K562 (cell line): ENCODE results near the gene ADIPOR2. TPM values are rescaled to one million over a fixed set of nuclear protein-coding genes. Genes with fewer than 3 reads are reported as not detected.

Source experiments
- ATAC-seq: fragments of 200-7000 bp; cut with Tn5 transposase; 3 replicates; pipeline ENCODE4 v1.9.1; 2020; ENCODE audit warnings: moderate library complexity
- BruUV-seq: library from RNA; stranded (reverse); fragments of 400-500 nt; replicated peaks from 2 replicates; lab custom pipeline; 2021; lab: Mats Ljungman, UMichigan
- CTCF ChIA-PET: fragments of 300-600 bp; formaldehyde crosslinking; extraction: SDS; loops from one replicate; lab custom pipeline; 2021; ENCODE audit warnings: low intra/inter-chr PET ratio; lab: Yijun Ruan, JAX
- POLR2A ChIA-PET: fragments of 300-600, 350-650 bp; sonication (Branson Sonifier 250); formaldehyde crosslinking; extraction: SDS; loops from one replicate; lab custom pipeline; 2021; ENCODE audit warnings: antibody characterized with exemption, inconsistent platforms; lab: Yijun Ruan, JAX
- DNase-seq, 4 experiments: peaks; one replicate each; pipeline versions ENCODE4 v3.0.0 to v3.0.0-alpha.2; 2011 to 2018; ENCODE audit warnings: low spot score in 3 of 4, mixed read lengths in 3 of 4; ENCODE audit errors: extremely low read depth in 1 of 4
- FAIRE-seq: peaks from 2 replicates; lab custom pipeline; 2011; peaks lifted over from hg19 to GRCh38; lab: Jason Lieb, UNC
- H2AFZ ChIP-seq: 2 replicates; pipeline ENCODE4 v1.6.0; 2011; ENCODE audit warnings: low read depth, low read length, control low read depth, inconsistent platforms
- H3K27ac ChIP-seq: fragments of 200-600 bp; 3 replicates; pipeline ENCODE4 v1.8.0; 2011; ENCODE audit warnings: low read depth, mild to moderate bottlenecking, control low read depth, inconsistent platforms, low read length, moderate library complexity, mixed read lengths; ENCODE audit errors: extremely low read depth
- H3K27me3 ChIP-seq, 2 experiments: fragments of 300-600 bp in 1 of 2; 2 replicates in 1 of 2; 3 replicates in 1 of 2; pipeline versions ENCODE4 v1.6.0 to v1.8.0; 2011; ENCODE audit warnings: inconsistent platforms in 2 of 2, low read length in 2 of 2, mild to moderate bottlenecking in 1 of 2, mixed read lengths in 1 of 2, moderate library complexity in 1 of 2; ENCODE audit not compliant: control insufficient read depth in 2 of 2, insufficient read depth in 2 of 2
- H3K36me3 ChIP-seq: fragments of 300-600 bp; 3 replicates; pipeline ENCODE4 v1.8.0; 2011; ENCODE audit warnings: mild to moderate bottlenecking, low read length, inconsistent platforms; ENCODE audit not compliant: control insufficient read depth, insufficient read depth
- H3K4me1 ChIP-seq, 2 experiments: fragments of 200-600 bp in 1 of 2; replicated peaks in 1 of 2; 2 replicates in 1 of 2; 3 replicates in 1 of 2; pipeline versions ENCODE4 v1.5.1 to v1.8.0; 2011; ENCODE audit warnings: inconsistent platforms in 2 of 2, low read length in 2 of 2, mild to moderate bottlenecking in 1 of 2, mixed read lengths in 1 of 2, moderate library complexity in 1 of 2; ENCODE audit not compliant: control insufficient read depth in 2 of 2, insufficient read depth in 2 of 2
- H3K4me2 ChIP-seq: 2 replicates; pipeline ENCODE4 v1.6.1; 2011; ENCODE audit warnings: low read length, control low read depth, inconsistent platforms, mixed read lengths; ENCODE audit not compliant: insufficient read depth
- H3K4me3 ChIP-seq: fragments of 200-600 bp; sonication (generic), shearing (Covaris generic); 2 replicates; pipeline ENCODE4 v1.5.1; 2016; ENCODE audit warnings: control low read depth, inconsistent platforms
- H3K79me2 ChIP-seq: fragments of 200-600 bp; 3 replicates; pipeline ENCODE4 v1.8.0; 2011; ENCODE audit warnings: low read length, inconsistent platforms; ENCODE audit not compliant: control insufficient read depth, insufficient read depth
- H3K9ac ChIP-seq, 2 experiments: 2 replicates each; pipeline versions ENCODE4 v1.6.0 to v1.6.1; 2011; ENCODE audit warnings: low read depth in 2 of 2, low read length in 2 of 2, control low read depth in 1 of 2, inconsistent platforms in 1 of 2, mild to moderate bottlenecking in 1 of 2, mixed read lengths in 1 of 2; ENCODE audit not compliant: insufficient read depth in 1 of 2
- H3K9me1 ChIP-seq: one replicate; pipeline ENCODE4 v1.6.0; 2011; ENCODE audit warnings: inconsistent platforms, mild to moderate bottlenecking, low read length, moderate library complexity; ENCODE audit not compliant: control insufficient read depth, insufficient read depth
- H3K9me3 ChIP-seq: replicated peaks from 2 replicates; pipeline ENCODE4 v1.5.1; 2011; ENCODE audit warnings: low read depth, low read length, inconsistent platforms; ENCODE audit not compliant: control insufficient read depth, insufficient read depth
- H4K20me1 ChIP-seq: replicated peaks from 2 replicates; pipeline ENCODE4 v1.6.1; 2011; ENCODE audit warnings: low read length, inconsistent platforms, mixed read lengths; ENCODE audit not compliant: control insufficient read depth, insufficient read depth
- CREBBP ChIP-seq: IDR thresholded peaks from one replicate; pipeline ENCODE4 v1.6.1; 2012; ENCODE audit warnings: low read depth, mild to moderate bottlenecking, control low read depth, inconsistent platforms, low read length
- FOSL1 ChIP-seq: fragments of 200-800 bp; sonication (Bioruptor generic); conservative IDR thresholded peaks from 2 replicates; pipeline ENCODE4 v1.6.1; 2016; ENCODE audit warnings: missing genetic modification characterization, missing compliant biosample characterization
- HMBOX1 ChIP-seq: sonication (generic); IDR thresholded peaks from 2 replicates; pipeline ENCODE4 v1.6.1; 2016
- NR3C1 ChIP-seq: sonication (generic); formaldehyde crosslinking; IDR thresholded peaks from 2 replicates; pipeline ENCODE4 v1.8.1; 2022; ENCODE audit warnings: missing genetic modification reagents
- SETDB1 ChIP-seq: IDR thresholded peaks from one replicate; pipeline ENCODE4 v1.6.1; 2012; ENCODE audit warnings: low read length, control low read depth, inconsistent platforms
- THRA ChIP-seq: fragments of 450-650 bp; IDR thresholded peaks from 2 replicates; pipeline ENCODE4 v1.6.1; 2017; ENCODE audit warnings: mild to moderate bottlenecking, moderate library complexity
- TRIM28 ChIP-seq: fragments of 450-650 bp; IDR thresholded peaks from 2 replicates; pipeline ENCODE4 v1.6.1; 2017
- WGBS: fragments of 100-300 bp; shearing (Covaris generic); methylation state at CpG from one replicate; pipeline ENCODE4 v1.1.6; 2016; ENCODE audit warnings: low coverage, mixed read lengths; ENCODE audit not compliant: insufficient coverage; ENCODE audit errors: missing lambda C conversion rate; 5-methylcytosine and 5-hydroxymethylcytosine counted together
- in situ Hi-C: fragments of 300-500 bp; cut with MboI; formaldehyde crosslinking; loops from 4 replicates; pipeline ENCODE4 v1.15.0; 2018; ENCODE audit warnings: inconsistent platforms, mixed read lengths
- intact Hi-C: fragments of 100-400 bp; cut with micrococcal nuclease; formaldehyde crosslinking; loops from 2 replicates; pipeline ENCODE4 v1.14.2; 2022
- polyA plus RNA-seq, 8 experiments: library from polyadenylated mRNA; depleted of rRNA in 4 of 8; stranded (reverse) in 5 of 8; unstranded in 3 of 8; fragments of >200 nt; fragmentation: Nextera tagmentation in 2 of 8; fragmentation: Illumina TruSeq in 1 of 8; extraction: Ambion mirVana in 2 of 8; extraction: Trizol in 1 of 8; gene quantifications; 2 replicates each; pipeline versions ENCODE4 v1.2.1 to v1.2.3, GENCODE V29; 2011 to 2014; ENCODE audit warnings: inconsistent platforms in 1 of 8, missing spikeins in 1 of 8
- total RNA-seq, 7 experiments: library from RNA; depleted of rRNA in 6 of 7; stranded (reverse); fragments of >200 nt in 6 of 7; fragmentation: Illumina TruSeq in 2 of 7; extraction: Trizol in 2 of 7; gene quantifications; 2 replicates each; pipeline versions ENCODE4 v1.2.1 to v1.2.3, GENCODE V29; 2011 to 2021; ENCODE audit warnings: low replicate concordance in 1 of 7

Gene ADIPOR2
- total and polyA plus RNA-seq, 9 of the 15 experiments (the other 6 are each of a cell fraction or from before 2014, with no cell fraction given), result 10.9 to 63.5 (median 46.0) TPM

GRCh38 chr12:1773937-1774655, 83.2 kb downstream of the ADIPOR2 start:
- no peaks in the 10 kb centered on the region for H3K9me3 ChIP-seq
- no peak overlapping the region for H3K4me3 ChIP-seq
- ATAC-seq (no peak), DNase-seq (no peak), FAIRE-seq (no peak)
- TF ChIP-seq NR3C1 (no peak), TRIM28 (no peak), SETDB1 (no peak)
- peaks cover 48% of the 10 kb centered on the region for H3K79me2 ChIP-seq
- H3K4me1 ChIP-seq, result no peaks in the 10 kb centered on the region; a peak in 1 of 5 replicates
- 85% methylated on average over 4 of the region's 4 CpGs for WGBS
- no TSS peak for BruUV-seq
- ChIA-PET POLR2A (no interaction called here), CTCF (no interaction called here)
- intact Hi-C loops, result no loop called here
- in situ Hi-C loops, result no loop called here
- no peaks in the 10 kb centered on the region for H3K9me1 ChIP-seq
- H2AFZ ChIP-seq, result no peak overlapping the region
- H3K27me3 ChIP-seq, result no peaks in the 10 kb centered on the region
- H3K36me3 ChIP-seq, result peaks cover 71% of the 10 kb centered on the region
- H3K27ac ChIP-seq, result no peak overlapping the region
- H3K4me2 ChIP-seq, result no peak overlapping the region
- no peak overlapping the region for H3K9ac ChIP-seq
- H4K20me1 ChIP-seq, result peaks cover 4% of the 10 kb centered on the region

- POLR2A ChIA-PET, result no interaction called here
- peak; percentile 6 for FAIRE-seq
- Histone ChIP-seq H3K27me3 (no peaks in the 10 kb centered on the region), H3K4me1 (no peaks in the 10 kb centered on the region; a peak in 2 of 5 replicates), H3K9me3 (no peaks in the 10 kb centered on the region), H3K4me3 (no peak overlapping the region), H3K79me2 (peaks cover 39% of the 10 kb centered on the region), H3K27ac (no peak overlapping the region), H3K4me2 (no peak overlapping the region), H4K20me1 (peaks cover 4% of the 10 kb centered on the region), H2AFZ (no peak overlapping the region), H3K9me1 (no peaks in the 10 kb centered on the region), H3K36me3 (peaks cover 79% of the 10 kb centered on the region), H3K9ac (no peak overlapping the region)
- no peak for TF ChIP-seq THRA
- TF ChIP-seq FOSL1 (tag), result peak; percentile 45; the same call in 1 of the 2 replicates
- TF ChIP-seq HMBOX1, result peak; percentile 69; the same call in 1 of the 2 replicates
- no peak for TF ChIP-seq CREBBP
- intact Hi-C loops (no loop called here), in situ Hi-C loops (no loop called here)
- BruUV-seq, result no TSS peak
- CTCF ChIA-PET, result no interaction called here
- WGBS, result 83% methylated on average over 1 of the region's 4 CpGs
- no peak for DNase-seq
- no peak for ATAC-seq
Observed at GRCh38 chr12:1776170-1776921, 85.5 kb downstream of the ADIPOR2 start.
